Vagina (tissue), 2 donors: ENCODE results near the gene SHROOM1. TPM values are rescaled to one million over a fixed set of nuclear protein-coding genes. Genes with fewer than 3 reads are reported as not detected.
A peak's percentile ranks its signal among the peaks of the same experiment; 100 is the strongest.

Source experiments
- DNase-seq, 2 donors: peaks; one replicate each; pipeline ENCODE4 v3.0.0-alpha.2; 2017; ENCODE audit errors: extremely low spot score in 2 of 2
- H3K27ac ChIP-seq: fragments of 200-600 bp; sonication (generic); one replicate; pipeline ENCODE4 v1.5.1; 2019
- H3K27me3 ChIP-seq: fragments of 200-600 bp; sonication (generic); one replicate; pipeline ENCODE4 v1.5.1; 2019
- H3K36me3 ChIP-seq, 2 donors: fragments of 200-600 bp; sonication (generic); one replicate each; pipeline ENCODE4 v1.5.1; 2017 to 2019
- H3K4me1 ChIP-seq: fragments of 200-600 bp; sonication (generic); one replicate; pipeline ENCODE4 v1.5.1; 2019
- H3K4me3 ChIP-seq, 2 donors: fragments of 200-600 bp; sonication (generic); 1 replicate in 1 of 2; 2 replicates in 1 of 2; pipeline ENCODE4 v1.5.1; 2016 to 2019
- H3K9me3 ChIP-seq: fragments of 200-600 bp; sonication (generic); one replicate; pipeline ENCODE4 v1.5.1; 2019
- POLR2A ChIP-seq, 2 donors: fragments of 450-650 bp; IDR thresholded peaks; one replicate each; pipeline ENCODE4 v1.6.1; 2017; ENCODE audit warnings: antibody characterized with exemption in 2 of 2, mild to moderate bottlenecking in 2 of 2, moderate library complexity in 2 of 2
- POLR2AphosphoS5 ChIP-seq, 2 donors: sonication (generic); formaldehyde crosslinking; IDR thresholded peaks; one replicate each; pipeline ENCODE4 v1.9.0; 2017; ENCODE audit warnings: antibody characterized with exemption in 2 of 2, mild to moderate bottlenecking in 2 of 2, low read depth in 1 of 2; ENCODE audit not compliant: insufficient read depth in 1 of 2
- intact Hi-C: fragments of 100-400 bp; cut with DNase I; formaldehyde crosslinking; loops from one replicate; pipeline ENCODE4 v1.15.1; 2023
- total RNA-seq: library from RNA; depleted of rRNA; stranded (reverse); fragments of >200 nt; gene quantifications from one replicate; pipeline ENCODE4 v1.2.3, GENCODE V29; 2016
- TF ChIP-seq, protein P1 (sequence below), 3 experiments: fragments of 450-650 bp in 2 of 3; fragments of 200-600 bp in 1 of 3; sonication (generic) in 1 of 3; IDR thresholded peaks; one replicate each; pipeline ENCODE4 v1.5.1; 2017 to 2019; ENCODE audit warnings: antibody characterized with exemption in 3 of 3, mild to moderate bottlenecking in 2 of 3, moderate library complexity in 2 of 3

The SHROOM1 gene
- total RNA-seq, 1 donor from 2014 or later, result 17.7 TPM

DNA sequence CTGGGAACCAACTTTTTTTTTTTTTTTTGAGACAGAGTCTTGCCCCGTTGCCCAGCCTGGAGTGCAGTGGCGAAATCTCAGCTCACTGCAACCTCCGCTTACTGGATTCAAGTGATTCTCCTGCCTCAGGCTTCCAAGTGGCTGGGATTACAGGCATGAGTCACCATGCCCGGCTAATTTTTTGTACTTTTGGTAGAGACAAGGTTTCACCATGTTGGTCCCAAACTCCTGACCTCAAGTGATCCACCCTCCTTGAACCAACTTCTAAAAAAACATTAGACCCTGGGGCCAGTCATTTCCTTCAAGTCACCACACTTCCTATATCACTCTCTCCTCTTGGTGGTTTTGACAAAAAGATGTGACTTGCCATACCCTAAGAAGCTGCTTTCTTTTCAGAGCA is 10.9 kb upstream of the SHROOM1 start:
- no peak overlapping the region for H3K4me3 ChIP-seq
- TF ChIP-seq POLR2A (IDR thresholded peaks at IDR 0.05) (no peak), POLR2AphosphoS5 (IDR thresholded peaks at IDR 0.05; ENCODE audit: insufficient read depth in 1 of 2, low read depth in 1 of 2) (no peak)
- TF ChIP-seq, protein P1, sequence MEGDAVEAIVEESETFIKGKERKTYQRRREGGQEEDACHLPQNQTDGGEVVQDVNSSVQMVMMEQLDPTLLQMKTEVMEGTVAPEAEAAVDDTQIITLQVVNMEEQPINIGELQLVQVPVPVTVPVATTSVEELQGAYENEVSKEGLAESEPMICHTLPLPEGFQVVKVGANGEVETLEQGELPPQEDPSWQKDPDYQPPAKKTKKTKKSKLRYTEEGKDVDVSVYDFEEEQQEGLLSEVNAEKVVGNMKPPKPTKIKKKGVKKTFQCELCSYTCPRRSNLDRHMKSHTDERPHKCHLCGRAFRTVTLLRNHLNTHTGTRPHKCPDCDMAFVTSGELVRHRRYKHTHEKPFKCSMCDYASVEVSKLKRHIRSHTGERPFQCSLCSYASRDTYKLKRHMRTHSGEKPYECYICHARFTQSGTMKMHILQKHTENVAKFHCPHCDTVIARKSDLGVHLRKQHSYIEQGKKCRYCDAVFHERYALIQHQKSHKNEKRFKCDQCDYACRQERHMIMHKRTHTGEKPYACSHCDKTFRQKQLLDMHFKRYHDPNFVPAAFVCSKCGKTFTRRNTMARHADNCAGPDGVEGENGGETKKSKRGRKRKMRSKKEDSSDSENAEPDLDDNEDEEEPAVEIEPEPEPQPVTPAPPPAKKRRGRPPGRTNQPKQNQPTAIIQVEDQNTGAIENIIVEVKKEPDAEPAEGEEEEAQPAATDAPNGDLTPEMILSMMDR (IDR thresholded peaks at IDR 0.05), result no peak
- peak overlapping the region; percentile 88 for H3K27ac ChIP-seq
- H3K4me1 ChIP-seq, result peaks cover 27% of the 10 kb centered on the region
- no peak for DNase-seq
- H3K27me3 ChIP-seq, result no peaks in the 10 kb centered on the region
- H3K9me3 ChIP-seq, result no peaks in the 10 kb centered on the region
- no peaks in the 10 kb centered on the region for H3K36me3 ChIP-seq
- intact Hi-C loops, result no loop called here

- DNase-seq, result no peak
- H3K27me3 ChIP-seq, result no peaks in the 10 kb centered on the region
- TF ChIP-seq, protein P1 (IDR thresholded peaks at IDR 0.05), result no peak
- no peak for TF ChIP-seq POLR2A (IDR thresholded peaks at IDR 0.05)
- TF ChIP-seq POLR2AphosphoS5 (IDR thresholded peaks at IDR 0.05; ENCODE audit: insufficient read depth in 1 of 2, low read depth in 1 of 2), result no peak
- no peaks in the 10 kb centered on the region for H3K9me3 ChIP-seq
- peak overlapping the region; percentile 88 for H3K27ac ChIP-seq
- H3K4me3 ChIP-seq, result no peak overlapping the region
- intact Hi-C loops, result no loop called here
- peaks cover 27% of the 10 kb centered on the region for H3K4me1 ChIP-seq
- H3K36me3 ChIP-seq, result no peaks in the 10 kb centered on the region
These were observed 10.4 kb upstream of the SHROOM1 start for GRCh38 chr5:132840896-132841295.

- DNase-seq, result no peak
- H3K4me3 ChIP-seq, result no peak overlapping the region
- H3K36me3 ChIP-seq, result no peaks in the 10 kb centered on the region
- TF ChIP-seq, protein P1 (IDR thresholded peaks at IDR 0.05), result no peak
- TF ChIP-seq POLR2AphosphoS5 (IDR thresholded peaks at IDR 0.05; ENCODE audit: insufficient read depth in 1 of 2, low read depth in 1 of 2) (no peak), POLR2A (IDR thresholded peaks at IDR 0.05) (no peak)
- intact Hi-C loops, result no loop called here
- H3K4me1 ChIP-seq, result peaks cover 27% of the 10 kb centered on the region
- H3K27me3 ChIP-seq, result no peaks in the 10 kb centered on the region
- peak overlapping the region; percentile 88 for H3K27ac ChIP-seq
- H3K9me3 ChIP-seq, result no peaks in the 10 kb centered on the region
These were observed 9.9 kb upstream of the SHROOM1 start for GRCh38 chr5:132840313-132840712.

DNA sequence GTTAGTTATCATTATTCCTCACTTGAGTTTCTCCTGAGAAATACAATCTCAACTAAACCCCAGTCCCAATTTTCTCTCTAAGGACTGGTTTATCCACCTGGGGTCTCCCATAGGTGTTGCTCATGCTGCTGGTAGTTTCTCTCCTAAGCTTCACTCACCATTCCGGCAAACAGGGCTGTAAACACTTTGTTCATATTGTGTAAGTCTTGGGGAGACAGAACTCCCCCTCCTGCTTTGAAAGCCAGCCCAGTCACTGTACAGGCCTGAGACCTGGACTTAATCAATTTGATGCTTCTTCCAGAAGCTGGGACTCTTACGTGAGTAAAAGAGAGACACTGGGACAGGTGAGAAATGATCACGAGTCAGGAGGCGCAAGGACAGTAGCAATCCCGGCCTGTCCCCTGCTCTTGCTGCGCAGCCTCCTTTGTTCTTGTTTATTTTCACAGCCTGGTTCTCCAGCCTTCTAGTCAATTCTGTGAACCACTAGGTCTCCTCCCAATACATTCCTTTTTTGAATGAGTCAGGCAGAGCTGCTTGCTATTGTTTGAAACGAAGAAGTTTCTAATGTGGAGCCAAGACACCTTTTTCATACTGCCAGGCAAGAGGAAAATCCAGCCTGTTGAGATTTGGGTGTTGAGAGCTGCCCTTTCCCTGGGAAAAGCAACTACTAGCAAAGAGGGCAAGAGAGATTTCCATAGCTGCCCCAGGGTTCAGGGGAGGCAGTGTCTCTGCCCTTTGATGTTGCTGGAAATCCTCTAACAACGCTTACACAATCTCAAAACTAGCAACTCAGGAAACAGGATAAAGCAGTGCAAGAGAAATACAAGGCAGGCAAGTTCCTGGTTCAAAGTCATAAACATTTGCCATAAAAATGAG is 9.2 kb upstream of the SHROOM1 start:
- DNase-seq, result no peak
- H3K27me3 ChIP-seq, result no peaks in the 10 kb centered on the region
- peaks cover 27% of the 10 kb centered on the region for H3K4me1 ChIP-seq
- H3K36me3 ChIP-seq, result no peaks in the 10 kb centered on the region
- intact Hi-C loops, result no loop called here
- H3K27ac ChIP-seq, result peak overlapping the region; percentile 88
- TF ChIP-seq POLR2AphosphoS5 (IDR thresholded peaks at IDR 0.05; ENCODE audit: insufficient read depth in 1 of 2, low read depth in 1 of 2), result peak in 1 of 2 donors; percentile 86
- TF ChIP-seq POLR2A (IDR thresholded peaks at IDR 0.05), result no peak
- TF ChIP-seq, protein P1 (IDR thresholded peaks at IDR 0.05), result no peak
- no peaks in the 10 kb centered on the region for H3K9me3 ChIP-seq
- no peak overlapping the region for H3K4me3 ChIP-seq
